Endothelial cell of umbilical vein (primary cell): Measurements from ENCODE around the gene EP400. TPM values are rescaled to one million over a fixed set of nuclear protein-coding genes. Genes with fewer than 3 reads are reported as not detected.
A peak's percentile ranks its signal among the peaks of the same experiment; 100 is the strongest.

Experiments used
- BruUV-seq: library from RNA; stranded (reverse); fragments of 400-500 nt; replicated peaks from 2 replicates; lab custom pipeline; 2021; lab: Mats Ljungman, UMichigan
- CTCF ChIA-PET: fragments of 300-600, 350-600 bp; sonication (Branson Sonifier 250); formaldehyde crosslinking; loops from one replicate; lab custom pipeline; 2021; ENCODE audit warnings: antibody characterized with exemption, inconsistent platforms; lab: Charles Lee
- POLR2A ChIA-PET: fragments of 300-600, 350-600 bp; sonication (Branson Sonifier 250); formaldehyde crosslinking; loops from one replicate; lab custom pipeline; 2021; ENCODE audit warnings: antibody characterized with exemption, inconsistent platforms; lab: Charles Lee
- DNase-seq: peaks from one replicate; pipeline ENCODE4 v3.0.0-alpha.2; 2011; ENCODE audit warnings: low read depth, low spot score
- FAIRE-seq: peaks from 2 replicates; lab custom pipeline; 2011; peaks lifted over from hg19 to GRCh38; lab: Jason Lieb, UNC
- H2AFZ ChIP-seq: 2 replicates; pipeline ENCODE4 v1.6.0; 2012; ENCODE audit warnings: low read depth, low read length, control low read depth, inconsistent platforms
- H3K27ac ChIP-seq: 2 replicates; pipeline ENCODE4 v1.5.1; 2011; ENCODE audit warnings: low read depth, mild to moderate bottlenecking, control low read depth, low read length, moderate library complexity; ENCODE audit not compliant: insufficient read depth
- H3K27me3 ChIP-seq, 2 experiments: 2 replicates each; pipeline versions ENCODE4 v1.6.0 to v1.6.1; 2011; ENCODE audit warnings: low read length in 2 of 2, mixed read lengths in 1 of 2; ENCODE audit not compliant: control insufficient read depth in 2 of 2, insufficient read depth in 2 of 2
- H3K36me3 ChIP-seq, 2 experiments: 2 replicates in 1 of 2; 3 replicates in 1 of 2; pipeline ENCODE4 v1.5.1; 2011; ENCODE audit warnings: low read length in 2 of 2, mild to moderate bottlenecking in 1 of 2, moderate library complexity in 1 of 2; ENCODE audit not compliant: control insufficient read depth in 2 of 2, insufficient read depth in 2 of 2; ENCODE audit errors: extremely low read depth in 1 of 2
- H3K4me1 ChIP-seq: 3 replicates; pipeline ENCODE4 v1.5.1; 2011; ENCODE audit warnings: mild to moderate bottlenecking, low read length; ENCODE audit not compliant: control insufficient read depth, insufficient read depth; ENCODE audit errors: extremely low read depth
- H3K4me2 ChIP-seq: 2 replicates; pipeline ENCODE4 v1.6.1; 2011; ENCODE audit warnings: low read length, control low read depth, mixed read lengths; ENCODE audit not compliant: insufficient read depth
- H3K4me3 ChIP-seq, 3 experiments: fragments of 200-600 bp in 1 of 3; sonication (generic), shearing (Covaris generic) in 1 of 3; replicated peaks in 1 of 3; 2 replicates each; pipeline ENCODE4 v1.5.1; 2011 to 2016; ENCODE audit warnings: control low read depth in 3 of 3, low read length in 3 of 3, mild to moderate bottlenecking in 2 of 3, inconsistent platforms in 1 of 3, low read depth in 1 of 3, moderate library complexity in 1 of 3; ENCODE audit not compliant: insufficient read depth in 1 of 3
- H3K79me2 ChIP-seq: 2 replicates; pipeline ENCODE4 v1.6.0; 2012; ENCODE audit warnings: low read length, inconsistent platforms; ENCODE audit not compliant: control insufficient read depth, insufficient read depth
- H3K9ac ChIP-seq: replicated peaks from 2 replicates; pipeline ENCODE3; 2011; ENCODE audit warnings: low read length, control low read depth; ENCODE audit not compliant: insufficient read depth; ENCODE audit errors: extremely low read depth
- H3K9me1 ChIP-seq: replicated peaks from 3 replicates; pipeline ENCODE4 v1.6.0; 2011; ENCODE audit warnings: mild to moderate bottlenecking, low read length; ENCODE audit not compliant: control insufficient read depth, insufficient read depth; ENCODE audit errors: extremely low read depth
- H3K9me3 ChIP-seq: replicated peaks from 2 replicates; pipeline ENCODE4 v1.5.1; 2012; ENCODE audit warnings: low read length, inconsistent platforms; ENCODE audit not compliant: control insufficient read depth, insufficient read depth
- H4K20me1 ChIP-seq: replicated peaks from 2 replicates; pipeline ENCODE3; 2011; ENCODE audit warnings: mild to moderate bottlenecking, low read length; ENCODE audit not compliant: control insufficient read depth, insufficient read depth; ENCODE audit errors: extremely low read depth
- CTCF ChIP-seq, 2 donors: IDR thresholded peaks; 1 replicate in 1 of 2; 2 replicates in 1 of 2; pipeline ENCODE4 v1.5.1; 2011; ENCODE audit warnings: low read length in 2 of 2, mild to moderate bottlenecking in 2 of 2, moderate library complexity in 2 of 2, control low read depth in 1 of 2, inconsistent platforms in 1 of 2, low read depth in 1 of 2; ENCODE audit not compliant: insufficient read depth in 1 of 2; ENCODE audit errors: extremely low read depth in 1 of 2
- EZH2 ChIP-seq: IDR thresholded peaks from 2 replicates; pipeline ENCODE4 v1.6.1; 2012; ENCODE audit warnings: borderline replicate concordance, low read depth, mild to moderate bottlenecking, moderate library complexity, low read length, inconsistent platforms; ENCODE audit not compliant: severe bottlenecking
- FOS ChIP-seq: IDR thresholded peaks from 2 replicates; pipeline ENCODE4 v1.6.1; 2011; ENCODE audit warnings: mild to moderate bottlenecking, low read length, moderate library complexity, borderline replicate concordance; ENCODE audit not compliant: insufficient read depth
- GATA2 ChIP-seq: IDR thresholded peaks from 2 replicates; pipeline ENCODE4 v1.7.0; 2011; ENCODE audit warnings: low read depth, mild to moderate bottlenecking, moderate library complexity, mixed read lengths, low read length; ENCODE audit not compliant: insufficient read length, insufficient read depth
- JUN ChIP-seq: IDR thresholded peaks from 2 replicates; pipeline ENCODE4 v1.6.1; 2011; ENCODE audit warnings: borderline replicate concordance, low read depth; ENCODE audit not compliant: insufficient read length, insufficient read depth
- MAX ChIP-seq: IDR thresholded peaks from 2 replicates; pipeline ENCODE4 v1.6.1; 2011; ENCODE audit not compliant: insufficient read depth, insufficient read length
- MYC ChIP-seq: IDR thresholded peaks from one replicate; pipeline ENCODE4 v1.6.1; 2011; ENCODE audit warnings: mild to moderate bottlenecking, low read depth, low read length
- POLR2A ChIP-seq: IDR thresholded peaks from 2 replicates; pipeline ENCODE4 v1.6.1; 2012; ENCODE audit warnings: low read depth, mild to moderate bottlenecking, control low read depth, low read length
- POLR2AphosphoS5 ChIP-seq: IDR thresholded peaks from 2 replicates; pipeline ENCODE4 v1.6.1; 2012; ENCODE audit warnings: low read depth, mild to moderate bottlenecking, control low read depth, low read length, moderate library complexity; ENCODE audit not compliant: insufficient read depth
- dilution Hi-C: fragments of 300-500 bp; cut with MboI; formaldehyde crosslinking; loops from one replicate; pipeline ENCODE4 v1.15.0; 2019; ENCODE audit warnings: low sequenced_read_pairs; ENCODE audit not compliant: extremely low pct_ligation_motif_present
- intact Hi-C: fragments of 100-400 bp; cut with micrococcal nuclease; formaldehyde crosslinking; loops from one replicate; pipeline ENCODE4 v1.10.0; 2022
- polyA plus RNA-seq, 4 experiments: library from polyadenylated mRNA; depleted of rRNA in 3 of 4; stranded (reverse) in 3 of 4; unstranded in 1 of 4; fragments of >200 nt; gene quantifications; 2 replicates each; pipeline versions ENCODE4 v1.2.1 to v1.2.3, GENCODE V29; 2011 to 2012; ENCODE audit warnings: missing spikeins in 1 of 4
- total RNA-seq: library from RNA; stranded (reverse); gene quantifications from 2 replicates; pipeline ENCODE4 v1.2.3, GENCODE V29; 2021

EP400 gene
- total and polyA plus RNA-seq, 2 donors (not counting 3 experiments of a cell fraction or from before 2014, with no cell fraction given), result 9.0 to 57.7 TPM

DNA sequence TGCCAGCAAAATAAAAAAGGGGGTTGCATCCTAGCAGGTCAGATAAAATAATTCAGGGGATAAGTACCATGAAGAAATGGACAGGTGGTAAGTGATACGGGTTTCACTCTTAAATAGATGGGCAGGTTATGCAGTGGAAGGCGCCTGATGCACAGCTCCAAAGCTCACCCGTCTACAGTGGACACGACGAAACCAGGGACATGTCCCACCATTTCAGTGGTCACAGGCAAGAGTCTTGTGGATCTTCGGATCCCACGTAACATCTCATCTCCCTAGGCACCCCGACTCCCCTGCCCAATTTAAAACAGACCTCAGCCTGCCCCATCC, 133.8 kb downstream of the EP400 start:
- POLR2A ChIA-PET, result interaction anchor here (0.7 kb wide), 1 partner anchor 298 kb away, joined by 6 read pairs; no protein-coding TSS in a partner anchor
- FAIRE-seq, result no peak

More for the DNA sequence above, 133.8 kb downstream of the EP400 start:
- CTCF ChIA-PET, result no interaction called here
- peak overlapping the region in 2 of 3 experiments; percentile 11 to 27 for H3K4me3 ChIP-seq
- H3K27ac ChIP-seq, result no peak overlapping the region
- H3K4me2 ChIP-seq, result peak overlapping the region; percentile 80
- H3K9me3 ChIP-seq, result no peaks in the 10 kb centered on the region
- peaks cover 14% of the 10 kb centered on the region for H3K4me1 ChIP-seq
- H3K36me3 ChIP-seq, result peaks cover 0 to 2% of the 10 kb centered on the region in 2 experiments
- peak overlapping the region; percentile 12 for H3K9ac ChIP-seq
- no peaks in the 10 kb centered on the region for H4K20me1 ChIP-seq
- H3K27me3 ChIP-seq, result no peaks in the 10 kb centered on the region
- H3K9me1 ChIP-seq, result no peaks in the 10 kb centered on the region
- intact Hi-C loops, result no loop called here
- no TSS peak for BruUV-seq
- DNase-seq, result no peak
- dilution Hi-C loops, result no loop called here
- peak overlapping the region; percentile 75 for H2AFZ ChIP-seq
- TF ChIP-seq JUN (no peak), POLR2A (no peak), POLR2AphosphoS5 (no peak), CTCF (IDR thresholded peaks at IDR 0.05; ENCODE audit: extremely low read depth in 1 of 2, insufficient read depth in 1 of 2, low read depth in 1 of 2, low read length in 2 of 2) (no peak), MAX (no peak), FOS (no peak), EZH2 (no peak), GATA2 (no peak), MYC (no peak)
- peaks cover 19% of the 10 kb centered on the region for H3K79me2 ChIP-seq
